OCI-LY3 (cell line): ENCODE results near the gene SEMA4A.

Source experiments
- CTCF ChIP-seq: fragments of 200-600, 300-600 bp; sonication (generic); IDR thresholded peaks from 2 replicates; pipeline ENCODE4 v1.5.1; 2014; ENCODE audit warnings: antibody characterized with exemption, low read length, low read depth
- EZH2phosphoT487 ChIP-seq: fragments of 200-600 bp; shearing (Covaris generic); IDR thresholded peaks from 2 replicates; pipeline ENCODE4 v1.6.1; 2018; ENCODE audit warnings: antibody characterized with exemption, mixed run types, low read depth

- TF ChIP-seq CTCF (no peak), EZH2phosphoT487 (no peak)
These were observed 68.8 kb downstream of the SEMA4A start for GRCh38 chr1:156221986-156222692.
